GM18858 (cell line): ENCODE data around the gene SYNC.
"Not testable (repeated sequence)": the region's sequence is repeated elsewhere in the genome, so short reads cannot be mapped to it uniquely, and the experiment has no call there.

ENCODE experiments used
- ATAC-seq: cut with Tn5 transposase; IDR thresholded peaks from one replicate; pipeline ENCODE4 v1.9.1; 2021; ENCODE audit not compliant: unreplicated experiment

Gene SYNC

DNA sequence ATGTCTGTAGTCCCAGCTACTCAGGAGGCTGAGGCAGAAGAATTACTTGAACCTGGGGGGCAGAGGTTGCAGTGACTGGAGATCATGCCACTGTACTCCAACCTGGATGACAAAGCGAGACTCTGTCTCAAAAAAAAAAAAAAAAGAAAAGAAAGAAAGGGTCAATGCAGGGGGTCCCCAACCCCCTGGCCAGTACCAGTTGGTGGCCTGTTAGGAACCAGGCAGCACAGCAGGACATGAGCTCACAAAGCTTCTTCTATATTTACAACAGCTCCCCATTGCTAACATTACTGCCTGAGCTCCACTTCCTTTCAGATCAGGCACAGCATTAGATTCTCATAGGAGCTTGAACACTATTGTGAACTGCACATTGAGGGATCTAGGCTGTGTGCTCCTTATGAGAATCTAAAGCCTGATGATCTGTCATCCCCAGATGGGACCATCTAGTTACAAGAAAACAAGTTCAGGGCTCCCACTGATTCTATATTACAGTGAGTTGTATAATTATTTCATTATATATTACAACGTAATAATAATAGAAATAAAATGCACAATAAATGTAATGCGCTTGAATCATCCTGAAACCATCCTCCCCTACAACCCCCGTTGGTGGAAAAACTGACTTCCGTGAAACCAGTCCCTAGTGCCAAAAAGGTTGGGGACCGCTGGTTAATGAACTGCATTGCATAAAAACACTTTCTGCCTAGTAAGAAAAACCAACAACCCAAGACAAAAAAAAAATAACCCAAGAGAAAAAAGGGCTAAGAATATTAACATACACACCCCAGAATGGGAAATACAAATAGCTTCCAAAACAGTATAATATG, 55.0 kb downstream of the SYNC start:
- ATAC-seq: no peak

DNA sequence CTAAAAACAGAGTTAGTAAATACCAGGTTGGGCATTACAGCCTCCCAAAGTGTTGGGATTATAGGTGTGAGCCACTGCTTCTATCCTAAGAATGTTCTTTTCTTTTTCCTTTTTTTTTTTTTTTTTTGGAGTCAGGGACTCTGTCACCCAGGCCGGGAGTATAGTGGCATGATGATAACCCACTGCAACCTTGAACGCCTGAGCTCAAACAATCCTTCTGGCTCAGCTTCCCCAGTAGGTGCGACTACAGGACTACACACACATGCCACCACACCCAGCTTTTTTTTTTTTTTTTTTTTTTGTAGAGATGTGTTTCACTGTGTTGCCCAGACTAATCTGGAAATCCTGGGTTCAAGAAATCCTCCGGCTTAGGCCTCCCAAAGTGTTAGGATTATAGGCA, 58.1 kb downstream of the SYNC start:
- no peak for ATAC-seq

DNA sequence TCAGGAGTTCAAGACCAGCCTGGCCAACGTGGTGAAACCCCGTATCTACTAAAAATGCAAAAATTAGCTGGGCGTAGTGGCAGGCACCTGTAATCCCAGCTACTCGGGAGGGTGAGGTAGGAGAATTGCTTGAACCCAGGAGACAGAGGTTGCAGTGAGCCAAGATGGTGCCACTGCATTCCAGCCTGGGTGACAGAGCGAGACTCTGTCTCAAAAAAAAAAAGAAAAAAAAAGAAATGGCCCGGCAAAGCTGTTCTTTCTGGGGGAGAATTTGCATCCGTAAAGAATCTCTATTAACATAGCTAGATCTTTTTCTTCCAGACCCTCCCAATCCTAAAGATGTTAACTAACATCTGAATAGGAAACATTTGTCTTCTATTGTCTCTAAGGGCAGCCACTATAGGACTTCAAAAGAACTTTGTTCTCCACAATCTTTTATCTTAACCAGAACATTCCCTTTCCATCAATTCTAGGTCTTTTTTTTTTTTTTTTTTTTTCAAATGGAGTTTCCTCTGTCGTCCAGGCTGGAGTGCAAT, 60.2 kb downstream of the SYNC start:
- ATAC-seq: not testable (repeated sequence)

DNA sequence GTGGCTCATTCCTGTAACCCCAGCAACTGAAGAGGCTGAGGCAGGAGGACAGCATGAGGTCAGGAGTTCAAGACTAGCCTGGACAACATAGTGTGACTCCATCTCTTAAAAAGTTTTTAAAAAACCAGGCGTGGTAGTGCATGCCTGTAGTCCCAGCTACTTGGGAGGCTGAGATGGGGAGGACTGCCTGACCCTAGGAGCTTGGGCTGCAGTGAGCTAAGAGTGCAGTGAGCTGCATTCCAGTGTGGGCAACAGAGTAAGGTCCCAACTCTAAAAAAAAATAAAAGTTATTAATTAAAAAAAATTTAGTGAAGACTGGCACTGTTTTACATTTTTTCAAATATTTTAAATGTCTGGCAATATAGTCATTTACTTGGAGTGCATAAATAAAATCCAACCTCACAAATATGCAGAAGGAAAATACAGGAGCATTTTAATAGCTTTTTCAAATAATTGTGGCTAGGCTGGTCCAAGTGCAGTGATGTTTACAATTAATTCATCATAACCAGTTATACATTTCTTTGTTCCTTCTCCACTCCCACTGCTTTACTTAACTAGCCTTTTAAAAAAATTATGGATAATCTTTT, 63.0 kb downstream of the SYNC start:
- ATAC-seq: no peak

DNA sequence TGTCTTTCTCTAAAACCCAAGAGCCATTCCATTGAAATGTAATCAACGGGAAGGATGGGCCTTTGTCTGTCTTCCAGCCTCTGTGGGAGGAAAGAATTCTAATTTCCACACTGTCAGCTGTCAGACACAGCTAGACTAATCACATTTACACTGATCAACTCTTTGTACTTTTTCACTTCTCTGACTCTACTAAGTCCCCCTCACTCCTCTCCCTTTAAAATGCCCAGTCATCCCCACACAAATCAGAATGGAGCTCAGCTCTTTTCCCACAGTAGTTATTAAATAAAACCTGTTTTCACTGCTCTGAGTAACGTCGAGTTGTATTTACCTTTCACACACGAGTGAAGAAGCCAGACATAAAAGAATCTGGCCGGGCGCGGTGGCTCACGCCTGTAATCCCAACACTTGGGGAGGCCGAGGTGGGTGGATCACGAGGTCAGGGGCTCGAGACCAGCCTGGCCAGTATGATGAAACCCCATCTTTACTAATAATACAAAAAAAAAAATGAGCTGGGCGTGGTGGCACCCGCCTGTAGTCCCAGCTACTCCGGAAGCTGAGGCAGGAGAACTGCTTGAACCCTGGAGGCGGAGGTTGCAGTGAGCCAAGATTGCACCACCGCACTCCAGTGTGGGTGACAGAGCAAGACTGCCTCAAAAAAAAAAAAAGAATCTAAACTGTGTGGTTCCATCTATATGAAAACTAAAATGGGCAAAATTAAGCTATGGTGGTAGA, 65.5 kb downstream of the SYNC start:
- no peak for ATAC-seq

DNA sequence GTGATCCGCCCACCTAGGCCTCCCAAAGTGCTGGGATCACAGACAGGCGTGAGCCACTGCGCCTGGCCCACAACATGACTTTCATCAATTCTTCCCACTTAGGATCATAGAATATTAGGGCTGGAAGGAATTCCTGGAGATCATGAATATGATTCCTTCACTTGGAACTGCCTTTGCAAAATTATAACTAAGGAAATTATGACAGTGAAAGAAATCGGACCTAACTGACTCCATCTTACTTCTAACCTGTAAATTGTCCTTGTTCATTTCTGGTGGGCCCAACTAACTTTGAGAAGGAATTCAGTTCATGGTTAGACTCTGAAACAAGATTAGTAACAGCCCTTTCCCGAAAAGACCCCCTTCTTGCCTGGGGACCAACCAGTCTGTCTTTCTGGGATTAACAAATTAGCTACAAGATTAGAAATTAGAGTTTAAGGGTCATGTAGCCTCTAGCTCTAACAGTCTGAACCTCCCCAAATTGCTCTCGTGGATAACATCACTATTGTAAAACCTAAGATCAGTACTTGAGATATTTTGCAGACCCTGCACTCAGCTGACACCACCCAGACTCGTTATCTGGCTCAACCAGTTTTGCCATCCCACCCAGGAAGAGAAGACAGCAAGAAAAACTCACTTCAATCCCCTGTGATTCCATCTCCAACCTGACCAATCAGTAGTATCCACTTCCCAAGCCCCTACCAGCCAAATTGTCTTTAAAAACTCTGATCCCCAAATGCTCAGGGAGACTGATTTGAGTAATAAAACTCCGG, 66.9 kb downstream of the SYNC start:
- no peak for ATAC-seq

DNA sequence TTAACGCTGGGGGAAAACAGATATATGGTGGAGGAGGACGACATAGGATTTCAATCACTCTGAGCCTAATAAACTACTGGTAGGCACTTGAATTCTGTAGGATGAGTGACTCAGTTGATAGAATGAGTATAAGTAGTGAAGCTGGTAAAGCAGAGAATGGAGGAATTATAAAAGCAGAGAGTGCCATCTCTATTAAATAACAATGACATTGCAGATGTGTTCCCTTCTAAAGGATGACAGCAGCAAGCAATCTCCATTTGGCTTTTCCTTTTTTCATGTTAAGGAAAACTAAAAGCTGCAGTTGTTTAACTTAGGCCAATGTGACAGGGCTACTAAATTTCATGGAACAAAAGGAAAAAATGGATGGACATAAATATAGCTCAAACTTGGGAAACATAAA, 69.7 kb downstream of the SYNC start:
- ATAC-seq: no peak

DNA sequence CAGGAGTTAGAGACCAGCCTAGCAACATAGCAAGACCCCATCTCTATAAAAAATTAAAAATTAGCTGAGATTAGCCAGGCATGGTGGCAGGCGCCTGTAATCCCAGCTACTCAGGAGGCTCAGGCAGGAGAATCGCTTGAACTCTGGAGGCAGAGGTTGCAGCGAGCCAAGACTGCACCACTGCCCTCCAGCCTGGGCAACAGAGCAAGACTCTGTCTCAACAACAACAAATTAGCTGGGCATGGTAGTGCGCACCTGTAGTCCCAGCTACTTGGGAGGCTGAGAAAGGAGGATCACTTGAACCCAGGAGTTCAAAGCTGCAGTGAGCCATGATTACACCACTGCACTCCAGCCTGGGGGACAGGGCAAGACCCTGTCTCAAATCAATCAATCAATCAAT, 72.4 kb downstream of the SYNC start:
- not testable (repeated sequence) for ATAC-seq
